Stimulated activated CD8-positive, alpha-beta memory T cell treated with anti-CD3 and anti-CD28 coated beads, Interleukin-12 subunit alpha, Interleukin-12 subunit beta, amount 100 ng/mL, for 4 hours (primary cell): ENCODE results near the gene GNAZ.

Experiments used
- DNase-seq: peaks from one replicate; pipeline ENCODE4 v3.0.0-alpha.2; 2020; ENCODE audit warnings: low read depth

Gene GNAZ

GRCh38 chr22:23155143-23155542 lies 84.8 kb downstream of the GNAZ start:
- no peak for DNase-seq

GRCh38 chr22:23155831-23156230 lies 85.5 kb downstream of the GNAZ start:
- DNase-seq = no peak

GRCh38 chr22:23156286-23156685 lies 86.0 kb downstream of the GNAZ start:
- no peak for DNase-seq

- DNase-seq = no peak
These were observed 87.5 kb downstream of the GNAZ start for GRCh38 chr22:23157560-23158515.

- DNase-seq = no peak
These were observed 88.4 kb downstream of the GNAZ start for GRCh38 chr22:23158516-23159290.

GRCh38 chr22:23159291-23159630 lies 88.9 kb downstream of the GNAZ start:
- DNase-seq = no peak

- no peak for DNase-seq
These were observed 90.7 kb downstream of the GNAZ start for GRCh38 chr22:23161029-23161428.

- no peak for DNase-seq
These were observed 91.3 kb downstream of the GNAZ start for GRCh38 chr22:23161574-23161973.

- no peak for DNase-seq
These were observed 93.3 kb downstream of the GNAZ start for GRCh38 chr22:23163665-23164064.

- DNase-seq = no peak
These were observed 93.8 kb downstream of the GNAZ start for GRCh38 chr22:23164091-23164490.

GRCh38 chr22:23166042-23166831 lies 95.9 kb downstream of the GNAZ start:
- DNase-seq = no peak

GRCh38 chr22:23166841-23167616 lies 96.7 kb downstream of the GNAZ start:
- no peak for DNase-seq

- no peak for DNase-seq
These were observed 98.2 kb downstream of the GNAZ start for GRCh38 chr22:23168391-23169042.

- DNase-seq = no peak
These were observed 98.7 kb downstream of the GNAZ start for GRCh38 chr22:23169043-23169406.
